CD14-positive monocyte (primary cell): ENCODE data around the gene KCNH1. TPM values are rescaled to one million over a fixed set of nuclear protein-coding genes. Genes with fewer than 3 reads are reported as not detected.

ENCODE experiments used
- DNase-seq, 3 donors: peaks; one replicate each; pipeline ENCODE4 v3.0.0-alpha.2; 2011 to 2022
- H2AFZ ChIP-seq: 2 replicates; pipeline ENCODE4 v1.6.0; 2012; ENCODE audit warnings: mild to moderate bottlenecking, low read depth, low read length, inconsistent platforms; ENCODE audit not compliant: insufficient read depth, poor library complexity, severe bottlenecking
- H3K27ac ChIP-seq, 2 donors: 1 replicate in 1 of 2; 2 replicates in 1 of 2; pipeline ENCODE4 v1.5.1; 2012 to 2013; ENCODE audit warnings: low read length in 2 of 2, control low read depth in 1 of 2, inconsistent platforms in 1 of 2, low read depth in 1 of 2, mild to moderate bottlenecking in 1 of 2
- H3K27me3 ChIP-seq, 2 donors: one replicate each; pipeline versions ENCODE4 v1.6.0 to v1.6.1; 2011 to 2013; ENCODE audit warnings: low read length in 2 of 2; ENCODE audit not compliant: control insufficient read depth in 2 of 2, insufficient read depth in 2 of 2
- H3K36me3 ChIP-seq, 2 donors: replicated peaks in 1 of 2; 1 replicate in 1 of 2; 2 replicates in 1 of 2; pipeline versions ENCODE4 v1.5.1 to v1.6.1; 2012 to 2013; ENCODE audit warnings: low read length in 2 of 2, control low read depth in 1 of 2, inconsistent platforms in 1 of 2, mild to moderate bottlenecking in 1 of 2; ENCODE audit not compliant: insufficient read depth in 2 of 2, control insufficient read depth in 1 of 2
- H3K4me1 ChIP-seq, 2 donors: 1 replicate in 1 of 2; 2 replicates in 1 of 2; pipeline versions ENCODE4 v1.5.1 to v1.6.1; 2012 to 2013; ENCODE audit warnings: low read length in 2 of 2, control low read depth in 1 of 2, inconsistent platforms in 1 of 2, mild to moderate bottlenecking in 1 of 2, moderate library complexity in 1 of 2; ENCODE audit not compliant: insufficient read depth in 2 of 2, control insufficient read depth in 1 of 2
- H3K4me2 ChIP-seq: replicated peaks from 2 replicates; pipeline ENCODE3; 2012; ENCODE audit warnings: low read length, moderate library complexity, mild to moderate bottlenecking; ENCODE audit not compliant: poor library complexity, severe bottlenecking; ENCODE audit errors: extremely low read depth
- H3K4me3 ChIP-seq, 3 experiments: fragments of 200-600 bp in 1 of 3; sonication (generic) in 1 of 3; replicated peaks in 1 of 3; 1 replicate in 2 of 3; 2 replicates in 1 of 3; pipeline ENCODE4 v1.5.1; 2011 to 2013; ENCODE audit warnings: low read length in 3 of 3, mild to moderate bottlenecking in 3 of 3, control low read depth in 2 of 3, low read depth in 2 of 3, inconsistent platforms in 1 of 3, moderate library complexity in 1 of 3
- H3K79me2 ChIP-seq: 2 replicates; pipeline ENCODE4 v1.6.0; 2012; ENCODE audit warnings: mild to moderate bottlenecking, control low read depth, inconsistent platforms, low read length, moderate library complexity; ENCODE audit not compliant: insufficient read depth
- H3K9ac ChIP-seq: 2 replicates; pipeline ENCODE4 v1.6.0; 2017; ENCODE audit warnings: low read length, mild to moderate bottlenecking; ENCODE audit not compliant: insufficient read depth, poor library complexity, severe bottlenecking
- H3K9me3 ChIP-seq, 2 donors: replicated peaks in 1 of 2; 1 replicate in 1 of 2; 2 replicates in 1 of 2; pipeline versions ENCODE4 v1.5.1 to v1.6.1; 2012 to 2013; ENCODE audit warnings: low read length in 2 of 2, control low read depth in 1 of 2; ENCODE audit not compliant: control insufficient read depth in 1 of 2, insufficient read depth in 1 of 2
- H4K20me1 ChIP-seq: 2 replicates; pipeline ENCODE4 v1.6.0; 2012; ENCODE audit warnings: mild to moderate bottlenecking, low read length, control low read depth, moderate library complexity; ENCODE audit not compliant: insufficient read depth
- H3K27ac Mint-ChIP-seq, 7 donors: one replicate each; pipeline ENCODE4 v1.8.0; 2020; ENCODE audit warnings: mild to moderate bottlenecking in 7 of 7, mixed read lengths in 7 of 7, moderate library complexity in 6 of 7, inconsistent platforms in 2 of 7
- H3K27me3 Mint-ChIP-seq, 3 donors: one replicate each; pipeline ENCODE4 v1.8.0; 2021 to 2022; ENCODE audit warnings: low read depth in 3 of 3, mild to moderate bottlenecking in 3 of 3, mixed read lengths in 3 of 3, moderate library complexity in 3 of 3, inconsistent platforms in 1 of 3
- H3K36me3 Mint-ChIP-seq, 2 donors: one replicate each; pipeline ENCODE4 v1.8.0; 2020; ENCODE audit warnings: mixed read lengths in 2 of 2, inconsistent platforms in 1 of 2, mild to moderate bottlenecking in 1 of 2
- H3K4me1 Mint-ChIP-seq: one replicate; pipeline ENCODE4 v1.8.0; 2020; ENCODE audit warnings: mild to moderate bottlenecking, mixed read lengths
- H3K4me3 Mint-ChIP-seq, 2 donors: one replicate each; pipeline ENCODE4 v1.8.0; 2020; ENCODE audit warnings: mild to moderate bottlenecking in 2 of 2, mixed read lengths in 2 of 2, moderate library complexity in 1 of 2
- H3K9me3 Mint-ChIP-seq, 7 donors: one replicate each; pipeline ENCODE4 v1.8.0; 2020 to 2022; ENCODE audit warnings: mixed read lengths in 7 of 7, mild to moderate bottlenecking in 6 of 7, moderate library complexity in 6 of 7, inconsistent platforms in 2 of 7
- WGBS: methylation state at CpG from one replicate; pipeline ENCODE4 v1.1.5; 2013; ENCODE audit warnings: missing lambda C conversion rate; ENCODE audit not compliant: insufficient coverage; 5-methylcytosine and 5-hydroxymethylcytosine counted together
- intact Hi-C, 2 donors: fragments of 100-400 bp; cut with micrococcal nuclease; formaldehyde crosslinking; loops; one replicate each; pipeline versions ENCODE4 v1.15.0 to v1.15.1; 2023
- polyA plus RNA-seq, 3 donors: library from polyadenylated mRNA; depleted of rRNA in 1 of 3; unstranded in 2 of 3; stranded (reverse) in 1 of 3; fragments of 300-500 nt in 2 of 3; fragments of >200 nt in 1 of 3; fragmentation: Illumina TruSeq in 2 of 3; gene quantifications; 1 replicate in 2 of 3; 2 replicates in 1 of 3; pipeline ENCODE4 v1.2.3, GENCODE V29; 2012 to 2021
- TF ChIP-seq, protein P1 (sequence below): fragments of 200-600 bp; IDR thresholded peaks from one replicate; pipeline ENCODE4 v1.8.0; 2022; ENCODE audit warnings: antibody characterized with exemption, mild to moderate bottlenecking

The KCNH1 gene
- polyA plus RNA-seq, 3 donors = not detected

- no peak for DNase-seq
- H3K27me3 ChIP-seq = no peaks in the 10 kb centered on the region
- 97% methylated on average over 3 of the region's 5 CpGs for WGBS
Observed at GRCh38 chr1:211092955-211093354, 41.0 kb downstream of the KCNH1 start.

GRCh38 chr1:211091867-211092266, 42.1 kb downstream of the KCNH1 start:
- Mint-ChIP-seq H3K27ac (no peak overlapping the region), H3K36me3 (no peaks in the 10 kb centered on the region), H3K9me3 (no peaks in the 10 kb centered on the region), H3K4me1 (no peaks in the 10 kb centered on the region), H3K27me3 (peaks cover 0 to 6% (median 2%) of the 10 kb centered on the region in 3 donors), H3K4me3 (no peak overlapping the region)
- TF ChIP-seq, protein P1, sequence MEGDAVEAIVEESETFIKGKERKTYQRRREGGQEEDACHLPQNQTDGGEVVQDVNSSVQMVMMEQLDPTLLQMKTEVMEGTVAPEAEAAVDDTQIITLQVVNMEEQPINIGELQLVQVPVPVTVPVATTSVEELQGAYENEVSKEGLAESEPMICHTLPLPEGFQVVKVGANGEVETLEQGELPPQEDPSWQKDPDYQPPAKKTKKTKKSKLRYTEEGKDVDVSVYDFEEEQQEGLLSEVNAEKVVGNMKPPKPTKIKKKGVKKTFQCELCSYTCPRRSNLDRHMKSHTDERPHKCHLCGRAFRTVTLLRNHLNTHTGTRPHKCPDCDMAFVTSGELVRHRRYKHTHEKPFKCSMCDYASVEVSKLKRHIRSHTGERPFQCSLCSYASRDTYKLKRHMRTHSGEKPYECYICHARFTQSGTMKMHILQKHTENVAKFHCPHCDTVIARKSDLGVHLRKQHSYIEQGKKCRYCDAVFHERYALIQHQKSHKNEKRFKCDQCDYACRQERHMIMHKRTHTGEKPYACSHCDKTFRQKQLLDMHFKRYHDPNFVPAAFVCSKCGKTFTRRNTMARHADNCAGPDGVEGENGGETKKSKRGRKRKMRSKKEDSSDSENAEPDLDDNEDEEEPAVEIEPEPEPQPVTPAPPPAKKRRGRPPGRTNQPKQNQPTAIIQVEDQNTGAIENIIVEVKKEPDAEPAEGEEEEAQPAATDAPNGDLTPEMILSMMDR = no peak
- no peaks in the 10 kb centered on the region for H3K4me1 ChIP-seq
- DNase-seq = no peak
- WGBS = no CpG with 5 or more reads among the region's 2 CpGs
- no peaks in the 10 kb centered on the region for H3K27me3 ChIP-seq
- H3K4me3 ChIP-seq = no peak overlapping the region
- no peak overlapping the region for H3K27ac ChIP-seq
- H3K79me2 ChIP-seq = no peaks in the 10 kb centered on the region
- no peak overlapping the region for H2AFZ ChIP-seq
- no peaks in the 10 kb centered on the region for H4K20me1 ChIP-seq
- H3K9me3 ChIP-seq = no peaks in the 10 kb centered on the region
- H3K36me3 ChIP-seq = no peaks in the 10 kb centered on the region
- intact Hi-C loops = no loop called here
- H3K9ac ChIP-seq = no peak overlapping the region
- H3K4me2 ChIP-seq = no peak overlapping the region

More at GRCh38 chr1:211092955-211093354, 41.0 kb downstream of the KCNH1 start:
- Mint-ChIP-seq H3K27me3 (peaks cover 0 to 6% (median 2%) of the 10 kb centered on the region in 3 donors), H3K4me3 (no peak overlapping the region), H3K9me3 (no peaks in the 10 kb centered on the region), H3K27ac (no peak overlapping the region), H3K4me1 (no peaks in the 10 kb centered on the region), H3K36me3 (no peaks in the 10 kb centered on the region)
- Histone ChIP-seq H3K4me1 (no peaks in the 10 kb centered on the region), H3K36me3 (no peaks in the 10 kb centered on the region), H3K4me3 (no peak overlapping the region), H2AFZ (no peak overlapping the region), H3K27ac (no peak overlapping the region), H3K9me3 (no peaks in the 10 kb centered on the region), H4K20me1 (no peaks in the 10 kb centered on the region), H3K79me2 (no peaks in the 10 kb centered on the region), H3K4me2 (no peak overlapping the region), H3K9ac (no peak overlapping the region)
- intact Hi-C loops = no loop called here
- TF ChIP-seq, protein P1 = no peak
